ENCODE results near the gene UGT1A9.

DNA sequence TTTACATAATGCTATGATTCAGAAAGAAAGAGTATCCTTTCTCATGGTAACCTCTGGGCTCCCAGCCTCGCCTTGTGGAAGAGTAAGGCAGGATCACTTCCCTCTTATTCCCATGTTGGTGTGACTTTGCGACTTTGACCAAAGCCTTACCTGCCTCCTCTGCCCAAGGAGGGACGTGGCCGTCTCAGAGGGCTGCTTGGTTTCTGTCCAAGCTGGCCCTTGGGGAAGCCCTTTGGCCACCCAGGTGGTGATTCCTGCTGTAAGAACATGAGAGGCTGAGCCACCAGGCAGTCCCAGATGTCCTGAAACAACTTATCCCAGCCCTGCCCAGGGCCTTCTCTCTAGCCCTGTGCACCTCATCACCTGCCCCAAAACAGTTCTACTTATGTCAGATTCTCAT is 27.0 kb downstream of the UGT1A9 start:
- TF ChIP-seq POLR2AphosphoS5 (IDR thresholded peaks at IDR 0.05) (no peak), POLR2A (IDR thresholded peaks at IDR 0.05) (no peak)
- TF ChIP-seq, protein P1, sequence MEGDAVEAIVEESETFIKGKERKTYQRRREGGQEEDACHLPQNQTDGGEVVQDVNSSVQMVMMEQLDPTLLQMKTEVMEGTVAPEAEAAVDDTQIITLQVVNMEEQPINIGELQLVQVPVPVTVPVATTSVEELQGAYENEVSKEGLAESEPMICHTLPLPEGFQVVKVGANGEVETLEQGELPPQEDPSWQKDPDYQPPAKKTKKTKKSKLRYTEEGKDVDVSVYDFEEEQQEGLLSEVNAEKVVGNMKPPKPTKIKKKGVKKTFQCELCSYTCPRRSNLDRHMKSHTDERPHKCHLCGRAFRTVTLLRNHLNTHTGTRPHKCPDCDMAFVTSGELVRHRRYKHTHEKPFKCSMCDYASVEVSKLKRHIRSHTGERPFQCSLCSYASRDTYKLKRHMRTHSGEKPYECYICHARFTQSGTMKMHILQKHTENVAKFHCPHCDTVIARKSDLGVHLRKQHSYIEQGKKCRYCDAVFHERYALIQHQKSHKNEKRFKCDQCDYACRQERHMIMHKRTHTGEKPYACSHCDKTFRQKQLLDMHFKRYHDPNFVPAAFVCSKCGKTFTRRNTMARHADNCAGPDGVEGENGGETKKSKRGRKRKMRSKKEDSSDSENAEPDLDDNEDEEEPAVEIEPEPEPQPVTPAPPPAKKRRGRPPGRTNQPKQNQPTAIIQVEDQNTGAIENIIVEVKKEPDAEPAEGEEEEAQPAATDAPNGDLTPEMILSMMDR (IDR thresholded peaks at IDR 0.05) = no peak

Measured in prostate gland (tissue), 2 donors.